GM18526 (cell line): Measurements from ENCODE around the gene PFAS.

Experiments
- POLR2A ChIP-seq: IDR thresholded peaks from 3 replicates; pipeline ENCODE4 v1.6.1; 2011; ENCODE audit not compliant: insufficient read length; ENCODE audit errors: extremely low read depth

PFAS gene

DNA sequence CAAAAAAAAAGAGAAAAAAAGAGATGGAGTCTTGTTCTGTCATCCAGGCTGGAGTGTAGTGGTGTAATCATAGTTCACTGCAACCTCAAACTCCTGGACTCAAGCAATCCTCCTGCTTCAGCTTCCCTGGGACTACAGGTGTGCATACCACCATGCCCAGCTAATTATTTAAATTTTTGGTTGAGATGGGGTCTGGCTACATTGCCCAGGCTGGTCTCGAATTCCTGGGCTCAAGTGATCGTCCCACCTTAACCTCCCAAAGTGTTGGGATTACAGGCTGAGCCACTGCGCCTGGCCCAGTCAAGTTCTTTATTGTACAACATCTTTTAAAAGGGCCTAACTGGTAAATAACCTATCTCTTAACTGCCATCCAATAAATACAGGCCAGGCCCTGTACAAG, 33.3 kb downstream of the PFAS start:
- TF ChIP-seq POLR2A = no peak

DNA sequence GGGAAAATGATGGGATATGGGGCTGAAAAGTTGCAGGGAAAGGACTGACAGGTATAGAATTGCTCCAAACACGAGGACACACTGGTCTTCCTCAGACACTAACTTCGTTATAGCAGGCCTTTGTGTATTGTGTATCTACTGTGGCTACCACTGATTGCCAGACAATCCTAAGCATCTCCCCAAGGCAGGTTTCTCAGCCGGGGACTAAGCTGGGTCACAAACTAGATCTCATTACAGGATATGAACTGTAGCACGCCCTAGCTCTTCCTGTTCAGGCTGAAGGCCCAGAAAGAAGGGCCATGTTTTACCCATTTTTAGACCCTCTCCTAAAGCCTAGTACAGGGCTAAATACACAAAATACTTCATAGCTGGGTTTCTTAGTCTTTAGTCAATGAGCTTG, 34.3 kb downstream of the PFAS start:
- TF ChIP-seq POLR2A = no peak

DNA sequence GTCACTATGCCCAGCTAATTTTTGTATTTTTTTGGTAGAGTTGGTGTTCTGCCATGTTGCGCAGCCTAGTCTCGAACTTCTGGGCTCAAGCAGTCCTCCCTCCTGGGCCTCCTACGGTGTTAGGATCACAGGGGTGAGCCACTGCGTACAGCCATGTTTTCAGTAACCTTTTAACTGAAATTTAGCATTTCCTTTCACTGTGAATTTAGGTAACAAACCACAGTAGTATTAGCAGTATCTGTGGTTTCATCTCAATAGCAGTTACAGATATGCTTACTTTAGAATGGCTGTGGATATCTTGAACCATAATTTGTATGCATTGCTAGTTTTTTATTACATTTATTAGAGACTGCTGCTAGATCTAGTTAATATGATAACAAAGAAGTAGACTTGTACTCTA, 35.0 kb downstream of the PFAS start:
- TF ChIP-seq POLR2A = no peak

DNA sequence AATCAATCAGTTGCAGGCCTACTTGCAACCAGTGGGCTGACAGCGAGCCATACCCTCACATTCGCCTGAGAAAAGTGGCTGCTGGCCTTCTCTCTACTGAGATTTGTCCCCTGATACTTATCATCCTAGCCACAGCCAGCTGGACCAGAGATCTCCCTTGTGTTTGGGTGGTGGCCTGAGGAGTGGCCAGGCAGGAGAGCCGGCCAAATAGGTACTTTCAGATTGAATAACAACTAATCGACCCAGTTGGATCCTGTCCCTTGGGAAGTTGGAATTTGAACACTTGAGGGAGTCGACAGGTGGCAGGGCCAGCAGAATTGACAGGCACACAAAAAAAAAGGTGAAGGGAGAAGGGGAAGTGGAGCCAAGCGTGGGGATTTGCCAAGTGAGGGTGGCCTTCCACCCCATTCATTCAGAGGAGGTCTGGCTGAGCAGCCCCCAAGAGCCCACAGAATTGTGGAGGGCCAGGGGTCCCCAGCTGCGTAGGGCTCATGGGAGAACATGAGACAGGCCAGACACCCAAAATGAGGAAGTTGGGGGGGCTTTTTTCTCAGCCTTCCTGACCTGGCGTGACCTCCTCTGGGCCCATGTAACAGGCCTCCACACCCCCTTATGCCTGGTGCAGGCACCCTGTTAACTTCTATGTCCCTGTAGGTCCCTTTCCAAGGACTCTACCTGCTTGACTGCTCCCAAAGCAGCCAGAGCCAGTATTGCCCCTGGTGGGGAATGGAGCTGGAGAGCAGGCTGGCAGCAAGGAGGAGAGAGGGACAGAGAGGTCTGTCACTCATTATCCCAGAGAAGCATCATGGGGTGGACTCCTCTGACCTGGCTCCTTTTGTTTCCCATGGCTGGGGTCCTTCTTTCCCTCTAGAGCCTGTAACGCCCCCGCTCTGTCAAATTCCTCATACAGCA, 36.4 kb downstream of the PFAS start:
- no peak for TF ChIP-seq POLR2A

DNA sequence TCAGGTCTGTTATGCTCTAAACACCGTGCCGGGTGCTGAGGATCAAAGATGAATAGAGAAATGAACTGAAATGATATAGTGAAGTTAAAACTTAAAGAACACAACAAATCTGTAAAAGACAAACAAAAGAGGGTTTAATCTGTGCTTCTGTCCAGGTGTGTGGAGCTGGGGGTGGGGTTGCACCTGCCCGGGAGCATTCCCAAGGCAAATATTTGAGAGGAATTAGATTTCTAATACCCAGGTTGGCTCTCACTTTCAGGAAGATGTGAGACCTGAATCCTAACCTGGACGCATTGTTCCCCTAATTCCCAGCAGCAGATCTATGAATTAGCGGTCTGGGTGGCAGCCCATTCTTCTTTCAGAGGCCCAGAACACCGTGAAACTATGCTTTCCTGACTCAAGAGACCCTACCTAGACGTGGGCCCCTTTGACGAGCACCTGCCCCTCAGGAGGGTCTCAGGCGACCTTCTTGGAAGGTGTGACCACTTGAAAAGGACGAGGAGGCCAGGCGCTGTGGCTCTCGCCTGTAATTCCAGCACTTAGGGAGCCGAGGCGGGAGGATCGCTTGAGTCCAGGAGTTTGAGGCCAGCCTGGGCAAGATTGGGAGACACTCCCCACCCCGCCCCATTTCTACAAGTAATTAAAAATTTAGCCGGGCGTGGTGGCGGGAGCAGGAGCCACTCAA, 38.7 kb downstream of the PFAS start:
- TF ChIP-seq POLR2A = no peak

DNA sequence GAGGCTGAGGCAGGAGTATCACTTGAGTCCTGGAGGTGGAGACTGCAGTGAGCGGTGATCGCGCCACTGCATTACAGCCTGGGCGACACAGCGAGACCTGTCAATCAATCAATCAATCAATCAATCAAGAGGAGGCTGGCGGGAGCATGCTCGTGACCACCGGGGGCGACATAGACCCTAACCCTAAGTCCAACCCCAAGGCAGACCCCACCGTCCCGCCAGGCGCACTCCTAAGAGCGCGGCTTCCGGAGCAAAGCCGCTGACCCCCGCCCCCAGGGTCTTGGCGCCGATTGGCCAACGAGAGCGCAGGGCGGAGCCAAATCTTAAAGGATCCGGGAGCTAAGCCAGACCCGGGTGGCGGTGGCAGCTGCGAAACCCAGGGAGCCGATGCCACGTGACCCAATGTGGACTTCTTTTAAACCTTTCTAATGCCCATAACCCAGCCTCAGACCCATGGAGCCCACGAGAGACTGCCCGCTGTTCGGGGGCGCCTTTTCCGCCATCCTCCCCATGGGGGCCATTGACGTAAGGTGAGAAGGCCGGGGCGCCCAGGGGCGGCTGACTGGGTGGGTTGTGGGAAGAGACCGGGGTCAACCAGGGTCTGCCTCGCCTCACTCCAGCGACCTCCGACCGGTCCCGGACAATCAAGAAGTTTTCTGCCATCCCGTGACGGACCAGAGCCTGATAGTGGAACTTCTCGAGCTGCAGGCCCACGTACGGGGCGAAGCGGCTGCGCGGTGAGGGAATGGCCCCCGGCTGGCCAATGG, 39.4 kb downstream of the PFAS start, which contains the start of gene RANGRF:
Gene RANGRF, plus strand, starts transcription at position 335 of the 767 bp plus-strand sequence. Its CDS starts 119 bp downstream, at position 454.
- peak; percentile 77 for TF ChIP-seq POLR2A

DNA sequence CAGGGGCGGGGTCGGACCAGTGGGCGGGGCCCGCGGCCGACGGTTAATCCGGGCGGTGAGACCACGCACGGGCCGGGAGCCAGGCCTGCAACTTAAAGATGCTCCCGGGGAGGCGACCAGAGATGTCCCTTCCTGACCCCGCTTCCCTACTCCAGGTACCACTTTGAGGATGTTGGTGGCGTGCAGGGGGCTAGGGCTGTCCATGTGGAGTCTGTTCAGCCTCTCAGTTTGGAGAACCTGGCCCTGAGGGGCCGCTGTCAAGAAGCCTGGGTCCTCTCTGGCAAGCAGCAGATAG, 40.0 kb downstream of the PFAS start:
- no peak for TF ChIP-seq POLR2A

DNA sequence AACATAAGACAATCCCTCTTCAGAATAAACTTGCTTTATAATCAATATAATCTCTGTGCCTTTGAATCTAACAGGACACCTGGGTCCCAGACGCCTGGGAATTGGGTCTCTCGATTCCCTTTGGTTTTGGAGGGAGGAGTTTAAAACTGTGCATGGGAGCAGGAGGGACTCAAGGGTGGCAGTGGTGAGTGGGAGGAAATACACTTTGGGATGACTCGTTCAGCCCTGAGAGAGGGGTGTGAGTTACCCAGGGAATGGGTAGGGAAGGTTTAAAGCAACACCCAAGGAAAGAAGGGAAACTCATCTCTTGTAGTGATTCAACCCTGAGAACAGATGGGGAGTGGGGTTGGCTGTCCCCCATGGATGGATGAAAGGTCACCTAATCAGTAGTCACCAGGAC, 41.0 kb downstream of the PFAS start:
- TF ChIP-seq POLR2A = no peak

DNA sequence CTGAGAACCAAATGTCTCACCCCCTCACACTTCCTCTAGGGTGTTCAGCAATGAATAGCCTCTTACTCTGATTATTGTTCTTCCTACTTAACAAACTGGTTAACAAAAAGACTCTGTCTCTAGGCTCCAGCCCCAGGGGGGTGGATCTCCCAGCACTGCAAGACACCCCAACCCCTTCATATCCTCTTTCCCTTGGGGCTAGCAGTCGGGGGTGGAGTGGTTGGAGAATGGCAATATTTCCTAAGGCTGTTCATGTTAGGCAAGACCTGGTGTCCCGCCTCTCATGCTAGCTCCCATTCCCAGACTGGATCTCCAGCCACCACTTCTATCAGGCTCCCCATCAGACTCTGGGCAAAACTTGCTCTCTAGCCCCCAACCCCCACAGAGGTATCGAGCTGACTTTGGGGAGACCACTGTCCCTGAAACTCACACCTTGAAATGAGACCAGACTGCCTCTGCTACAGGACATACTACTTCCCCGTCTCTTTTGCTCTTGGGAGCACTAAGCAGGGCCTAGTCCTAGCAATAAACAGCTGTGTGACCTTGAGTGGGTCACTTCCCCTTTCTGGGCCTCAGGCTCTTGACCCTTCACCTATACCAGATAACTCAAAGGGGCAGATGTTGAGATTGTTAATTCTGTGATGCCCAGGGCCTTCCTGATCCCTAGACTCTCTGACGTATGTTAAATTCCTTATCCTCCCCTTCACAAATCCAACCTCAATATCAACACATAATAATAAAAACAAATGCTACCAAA, 43.7 kb downstream of the PFAS start:
- no peak for TF ChIP-seq POLR2A

DNA sequence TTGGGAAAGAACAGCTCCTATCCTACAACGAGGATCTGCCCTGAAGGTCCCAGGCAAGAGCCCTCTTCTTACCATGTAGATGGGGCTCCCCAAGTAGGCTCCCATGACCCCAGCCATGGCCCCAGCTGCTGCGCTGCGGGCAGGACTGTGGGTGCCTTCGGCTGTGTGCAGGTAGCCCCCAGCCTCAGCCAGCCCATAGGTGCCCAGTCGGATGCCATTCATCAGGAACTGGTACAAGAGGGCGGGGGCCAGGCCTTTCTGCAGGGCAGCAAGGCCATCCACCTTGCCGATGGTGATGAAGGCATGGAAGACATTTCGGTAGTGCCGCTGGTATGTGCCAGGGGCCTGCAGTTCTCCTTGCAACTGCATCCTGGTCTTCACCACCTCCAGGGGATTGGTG, 45.3 kb downstream of the PFAS start:
- TF ChIP-seq POLR2A = no peak

DNA sequence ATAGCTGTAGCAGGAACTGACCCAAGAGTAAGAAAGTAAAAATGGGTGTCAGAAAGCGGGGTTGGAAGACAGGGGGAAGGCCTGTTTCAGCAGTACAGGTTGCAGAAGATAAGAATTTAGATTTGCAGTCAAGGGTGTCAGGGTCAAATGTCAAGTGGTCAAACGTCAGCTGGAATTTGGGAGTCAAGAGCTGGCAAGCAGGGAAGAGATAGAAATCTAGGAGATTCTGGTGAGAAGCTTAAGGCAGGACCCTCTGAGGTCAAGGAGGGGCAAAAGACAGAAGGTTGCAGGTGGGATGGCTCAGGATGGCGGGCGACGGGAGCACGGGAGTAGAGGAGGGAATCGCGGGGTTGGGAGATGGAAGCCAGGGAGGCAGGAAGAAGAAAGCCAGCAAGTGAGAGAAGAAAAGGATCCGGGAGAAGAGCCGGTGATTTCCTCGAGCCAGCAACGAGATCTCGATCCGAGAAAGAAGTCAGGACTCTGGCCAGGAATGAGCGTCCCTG, 45.8 kb downstream of the PFAS start:
- TF ChIP-seq POLR2A = no peak

DNA sequence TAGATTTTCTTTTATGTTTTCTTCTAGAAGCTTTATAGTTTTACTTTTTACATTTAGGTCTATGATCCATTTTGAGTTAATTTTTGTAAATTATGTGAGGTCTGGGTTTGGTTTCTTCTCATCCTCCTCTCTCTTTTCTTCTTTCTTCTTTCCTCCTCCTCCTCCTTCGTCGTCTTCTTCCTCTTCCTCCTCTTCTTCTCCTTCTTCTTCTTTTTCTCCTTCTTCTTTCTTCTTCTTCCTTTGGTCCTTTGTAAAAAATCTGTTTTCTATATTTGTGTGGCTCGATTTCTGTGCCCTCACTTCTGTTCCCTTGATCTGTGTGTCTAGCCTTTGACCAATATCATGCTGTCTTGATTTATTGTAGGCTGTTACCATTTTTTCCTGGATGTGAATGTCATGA, 51.1 kb downstream of the PFAS start:
- no peak for TF ChIP-seq POLR2A

DNA sequence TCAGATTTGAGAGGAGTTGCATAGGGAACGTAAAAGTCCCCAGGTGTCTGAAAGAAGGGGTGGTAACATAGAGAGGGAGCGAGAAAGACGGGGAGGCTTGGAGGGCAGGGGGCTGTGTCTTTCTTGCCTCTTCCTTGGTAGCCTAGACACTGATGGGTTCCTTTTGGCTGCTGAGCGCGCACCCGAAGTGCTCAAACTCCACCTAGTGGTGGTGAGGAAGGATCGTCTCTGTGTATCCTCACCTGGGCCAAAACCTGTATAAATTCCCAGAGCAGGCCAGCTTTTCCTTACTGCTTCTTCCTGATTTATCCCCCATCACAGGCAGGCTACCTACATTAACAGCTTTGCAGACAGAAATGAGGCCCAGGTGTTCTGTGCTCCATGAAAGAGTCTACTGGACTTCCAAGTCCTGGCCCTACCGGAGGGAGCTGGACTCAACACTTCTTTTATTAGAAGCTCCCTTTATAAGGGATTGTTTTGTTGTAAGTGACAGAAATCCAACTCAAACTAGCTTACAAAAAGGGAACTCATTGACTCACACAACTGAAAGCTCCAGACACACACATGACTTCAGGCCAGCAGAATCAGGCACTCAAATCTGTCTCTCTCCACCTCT, 51.6 kb downstream of the PFAS start:
- no peak for TF ChIP-seq POLR2A

DNA sequence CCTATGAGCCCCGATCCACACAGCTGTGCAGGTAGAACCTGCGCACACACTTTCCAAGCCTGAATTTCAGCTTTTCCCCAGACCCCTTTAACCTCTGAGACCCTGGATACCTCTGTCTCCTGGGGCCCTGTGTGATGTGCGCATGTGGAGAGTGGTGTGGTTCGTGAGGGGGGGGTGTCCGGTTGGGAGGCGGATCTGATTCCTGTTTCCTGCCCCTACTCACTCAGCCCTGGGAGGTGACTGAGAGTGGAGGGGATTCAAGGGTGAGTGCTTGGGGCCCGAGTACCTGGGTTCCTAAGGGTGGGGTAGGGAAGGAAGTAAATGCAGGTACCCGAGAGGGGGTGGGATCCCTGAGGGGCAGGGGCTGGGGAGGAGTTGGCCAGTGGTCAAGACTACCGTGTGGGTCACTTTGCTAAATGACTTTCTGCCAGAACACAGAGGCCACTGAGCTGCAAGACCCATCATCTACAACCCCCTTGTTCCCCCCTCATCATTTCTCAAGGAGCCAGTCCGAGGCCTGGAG, 61.6 kb downstream of the PFAS start:
- TF ChIP-seq POLR2A = no peak
